ENCODE results near the gene CAPN12.

CAPN12 gene

GRCh38 chr19:38734426-38735256 is 9.6 kb downstream of the CAPN12 start:
- ChIA-PET CTCF (interaction anchor here (0.6 to 2.9 kb wide), 8 partner anchors 10 to 196 kb away, joined by 3 to 7 read pairs (median 4); partner anchors contain the start of genes CAPN12, MRPS12 and SARS2), POLR2A (interaction anchor here (0.8 to 1.0 kb wide), 2 partner anchors 98 to 99 kb away, joined by 3 to 4 read pairs; no protein-coding TSS in a partner anchor)
- no peaks in the 10 kb centered on the region for H3K9me3 ChIP-seq (ENCODE audit: control extremely low read depth in 1 of 5, control insufficient read depth in 4 of 5, insufficient read depth in 2 of 5, low read depth in 1 of 5, low read length in 4 of 5)
- no peaks in the 10 kb centered on the region for H3K27me3 ChIP-seq (replicated peaks in 2 of 5; ENCODE audit: control insufficient read depth in 4 of 5, insufficient read depth in 5 of 5, low read length in 4 of 5)
- H3K27ac ChIP-seq (ENCODE audit: insufficient read depth in 1 of 2, low read depth in 1 of 2, low read length in 2 of 2, poor library complexity in 1 of 2, severe bottlenecking in 2 of 2), result no peak overlapping the region
- H3K4me3 ChIP-seq (ENCODE audit: control insufficient read depth in 1 of 7, extremely low read depth in 1 of 7, insufficient read depth in 4 of 7, low read depth in 2 of 7, low read length in 6 of 7), result peak overlapping the region in 5 of 7 experiments; percentile 42 to 71 (median 47)
- peaks cover 3 to 41% (median 37%) of the 10 kb centered on the region in 4 experiments for H3K4me1 ChIP-seq (ENCODE audit: control extremely low read depth in 1 of 4, control insufficient read depth in 4 of 4, insufficient read depth in 4 of 4, low read length in 3 of 4)
- peaks cover 0 to 22% (median 17%) of the 10 kb centered on the region in 4 experiments for H3K36me3 ChIP-seq (ENCODE audit: control insufficient read depth in 4 of 4, insufficient read depth in 4 of 4, low read length in 3 of 4)
- 3% methylated on average over 9 of the region's 13 CpGs for WGBS (ENCODE audit: insufficient coverage)
- DNase-seq, result peak; percentile 23 to 65 (median 60)

GRCh38 chr19:38734176-38734425 is 10.2 kb downstream of the CAPN12 start:
- WGBS (ENCODE audit: insufficient coverage), result 20% methylated on average over 1 of the region's 4 CpGs
- H3K36me3 ChIP-seq (ENCODE audit: control insufficient read depth in 4 of 4, insufficient read depth in 4 of 4, low read length in 3 of 4), result peaks cover 0 to 24% (median 19%) of the 10 kb centered on the region in 4 experiments
- ChIA-PET CTCF (interaction anchor here (0.9 to 2.9 kb wide), 8 partner anchors 10 to 200 kb away, joined by 3 to 7 read pairs (median 5); partner anchors contain the start of genes CAPN12, MRPS12 and SARS2), POLR2A (interaction anchor here (0.8 to 1.0 kb wide), 2 partner anchors 98 to 100 kb away, joined by 3 to 4 read pairs; no protein-coding TSS in a partner anchor)
- no peak for DNase-seq
- peak overlapping the region in 5 of 7 experiments; percentile 42 to 71 (median 47) for H3K4me3 ChIP-seq (ENCODE audit: control insufficient read depth in 1 of 7, extremely low read depth in 1 of 7, insufficient read depth in 4 of 7, low read depth in 2 of 7, low read length in 6 of 7)
- H3K27ac ChIP-seq (ENCODE audit: insufficient read depth in 1 of 2, low read depth in 1 of 2, low read length in 2 of 2, poor library complexity in 1 of 2, severe bottlenecking in 2 of 2), result peak overlapping the region in 1 of 2 experiments; percentile 43
- peaks cover 3 to 41% (median 37%) of the 10 kb centered on the region in 4 experiments for H3K4me1 ChIP-seq (ENCODE audit: control extremely low read depth in 1 of 4, control insufficient read depth in 4 of 4, insufficient read depth in 4 of 4, low read length in 3 of 4)
- no peaks in the 10 kb centered on the region for H3K9me3 ChIP-seq (ENCODE audit: control extremely low read depth in 1 of 5, control insufficient read depth in 4 of 5, insufficient read depth in 2 of 5, low read depth in 1 of 5, low read length in 4 of 5)
- no peaks in the 10 kb centered on the region for H3K27me3 ChIP-seq (replicated peaks in 2 of 5; ENCODE audit: control insufficient read depth in 4 of 5, insufficient read depth in 5 of 5, low read length in 4 of 5)

DNA sequence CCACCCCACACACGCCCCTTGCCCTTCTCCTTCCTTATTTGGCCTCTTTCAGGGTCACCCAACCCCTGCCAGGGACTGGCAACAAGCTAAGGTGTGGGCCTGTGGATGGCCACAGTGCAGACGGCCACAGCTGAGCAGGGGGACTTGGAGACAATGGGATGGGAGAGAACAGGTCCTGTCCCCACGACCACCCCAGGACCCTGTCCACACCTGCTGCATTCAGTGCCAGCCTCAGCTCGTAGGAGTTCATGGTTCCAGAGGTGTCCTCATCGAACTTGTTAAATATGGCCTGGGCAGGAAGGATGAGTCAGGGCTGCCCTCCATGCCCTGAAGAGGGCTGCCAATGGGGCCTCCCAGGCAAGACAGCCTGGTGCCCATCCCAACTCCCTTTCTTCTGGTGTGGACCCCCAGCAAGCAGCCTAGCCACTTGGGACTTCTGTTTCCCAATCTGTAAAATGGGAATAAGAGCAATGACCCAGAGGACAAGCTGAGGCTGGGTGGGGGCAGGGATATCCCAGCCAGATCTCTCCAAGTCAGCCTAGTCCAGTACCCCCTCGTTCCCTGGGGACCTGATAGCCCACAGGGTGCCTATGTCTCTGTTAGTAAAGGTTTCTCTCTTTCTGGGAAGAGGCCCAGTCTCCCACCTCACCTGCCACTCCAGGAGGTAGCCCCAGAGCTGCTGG is 10.6 kb downstream of the CAPN12 start:
- Histone ChIP-seq H3K9me3 (ENCODE audit: control extremely low read depth in 1 of 5, control insufficient read depth in 4 of 5, insufficient read depth in 2 of 5, low read depth in 1 of 5, low read length in 4 of 5) (no peaks in the 10 kb centered on the region), H3K4me1 (ENCODE audit: control extremely low read depth in 1 of 4, control insufficient read depth in 4 of 4, insufficient read depth in 4 of 4, low read length in 3 of 4) (peaks cover 3 to 41% (median 37%) of the 10 kb centered on the region in 4 experiments), H3K4me3 (ENCODE audit: control insufficient read depth in 1 of 7, extremely low read depth in 1 of 7, insufficient read depth in 4 of 7, low read depth in 2 of 7, low read length in 6 of 7) (peak overlapping the region in 2 of 7 experiments; percentile 44 to 71), H3K27ac (ENCODE audit: insufficient read depth in 1 of 2, low read depth in 1 of 2, low read length in 2 of 2, poor library complexity in 1 of 2, severe bottlenecking in 2 of 2) (peak overlapping the region in 1 of 2 experiments; percentile 43), H3K27me3 (replicated peaks in 2 of 5; ENCODE audit: control insufficient read depth in 4 of 5, insufficient read depth in 5 of 5, low read length in 4 of 5) (no peaks in the 10 kb centered on the region), H3K36me3 (ENCODE audit: control insufficient read depth in 4 of 4, insufficient read depth in 4 of 4, low read length in 3 of 4) (peaks cover 0 to 29% (median 21%) of the 10 kb centered on the region in 4 experiments)
- 96% methylated on average over 4 of the region's 6 CpGs for WGBS (ENCODE audit: insufficient coverage)
- ChIA-PET POLR2A (interaction anchor here (0.8 to 1.0 kb wide), 2 partner anchors 99 to 100 kb away, joined by 3 to 4 read pairs; no protein-coding TSS in a partner anchor), CTCF (interaction anchor here (0.9 to 2.9 kb wide), 10 partner anchors 11 to 200 kb away, joined by 3 to 7 read pairs (median 4); partner anchors contain the start of genes CAPN12, MRPS12 and SARS2)
- peak in 1 of 3 donors; percentile 34 for DNase-seq

- Histone ChIP-seq H3K27ac (ENCODE audit: insufficient read depth in 1 of 2, low read depth in 1 of 2, low read length in 2 of 2, poor library complexity in 1 of 2, severe bottlenecking in 2 of 2) (no peak overlapping the region), H3K9me3 (ENCODE audit: control extremely low read depth in 1 of 5, control insufficient read depth in 4 of 5, insufficient read depth in 2 of 5, low read depth in 1 of 5, low read length in 4 of 5) (no peaks in the 10 kb centered on the region), H3K4me1 (ENCODE audit: control extremely low read depth in 1 of 4, control insufficient read depth in 4 of 4, insufficient read depth in 4 of 4, low read length in 3 of 4) (peaks cover 3 to 42% (median 37%) of the 10 kb centered on the region in 4 experiments), H3K27me3 (replicated peaks in 2 of 5; ENCODE audit: control insufficient read depth in 4 of 5, insufficient read depth in 5 of 5, low read length in 4 of 5) (no peaks in the 10 kb centered on the region), H3K36me3 (ENCODE audit: control insufficient read depth in 4 of 4, insufficient read depth in 4 of 4, low read length in 3 of 4) (peaks cover 0 to 34% (median 23%) of the 10 kb centered on the region in 4 experiments), H3K4me3 (ENCODE audit: control insufficient read depth in 1 of 7, extremely low read depth in 1 of 7, insufficient read depth in 4 of 7, low read depth in 2 of 7, low read length in 6 of 7) (no peak overlapping the region)
- 100% methylated on average over 1 of the region's 1 CpG for WGBS (ENCODE audit: insufficient coverage)
- CTCF ChIA-PET, result interaction anchor here (1.0 to 2.9 kb wide), 9 partner anchors 9 to 201 kb away, joined by 3 to 7 read pairs (median 4); partner anchors contain the start of genes MRPS12 and SARS2
- no peak for DNase-seq
- POLR2A ChIA-PET, result no interaction called here
These were observed 11.1 kb downstream of the CAPN12 start for GRCh38 chr19:38733241-38733492.

GRCh38 chr19:38731654-38732301 is 12.5 kb downstream of the CAPN12 start:
- Histone ChIP-seq H3K36me3 (ENCODE audit: control insufficient read depth in 4 of 4, insufficient read depth in 4 of 4, low read length in 3 of 4) (peaks cover 0 to 48% (median 33%) of the 10 kb centered on the region in 4 experiments), H3K4me3 (ENCODE audit: control insufficient read depth in 1 of 7, extremely low read depth in 1 of 7, insufficient read depth in 4 of 7, low read depth in 2 of 7, low read length in 6 of 7) (no peak overlapping the region), H3K27ac (ENCODE audit: insufficient read depth in 1 of 2, low read depth in 1 of 2, low read length in 2 of 2, poor library complexity in 1 of 2, severe bottlenecking in 2 of 2) (no peak overlapping the region), H3K27me3 (replicated peaks in 2 of 5; ENCODE audit: control insufficient read depth in 4 of 5, insufficient read depth in 5 of 5, low read length in 4 of 5) (no peaks in the 10 kb centered on the region), H3K4me1 (ENCODE audit: control extremely low read depth in 1 of 4, control insufficient read depth in 4 of 4, insufficient read depth in 4 of 4, low read length in 3 of 4) (peaks cover 3 to 36% (median 30%) of the 10 kb centered on the region in 4 experiments), H3K9me3 (ENCODE audit: control extremely low read depth in 1 of 5, control insufficient read depth in 4 of 5, insufficient read depth in 2 of 5, low read depth in 1 of 5, low read length in 4 of 5) (no peaks in the 10 kb centered on the region)
- 87% methylated on average over 7 of the region's 10 CpGs for WGBS (ENCODE audit: insufficient coverage)
- no peak for DNase-seq
- POLR2A ChIA-PET, result no interaction called here
- CTCF ChIA-PET, result interaction anchor here (1.3 to 1.8 kb wide), 3 partner anchors 10 to 199 kb away, joined by 3 to 6 read pairs (median 3); partner anchors contain the start of genes MRPS12 and SARS2

GRCh38 chr19:38730731-38731589 is 13.3 kb downstream of the CAPN12 start:
- Histone ChIP-seq H3K4me3 (ENCODE audit: control insufficient read depth in 1 of 7, extremely low read depth in 1 of 7, insufficient read depth in 4 of 7, low read depth in 2 of 7, low read length in 6 of 7) (no peak overlapping the region), H3K4me1 (ENCODE audit: control extremely low read depth in 1 of 4, control insufficient read depth in 4 of 4, insufficient read depth in 4 of 4, low read length in 3 of 4) (peaks cover 3 to 28% (median 24%) of the 10 kb centered on the region in 4 experiments), H3K9me3 (ENCODE audit: control extremely low read depth in 1 of 5, control insufficient read depth in 4 of 5, insufficient read depth in 2 of 5, low read depth in 1 of 5, low read length in 4 of 5) (no peaks in the 10 kb centered on the region), H3K36me3 (ENCODE audit: control insufficient read depth in 4 of 4, insufficient read depth in 4 of 4, low read length in 3 of 4) (peaks cover 0 to 55% (median 41%) of the 10 kb centered on the region in 4 experiments), H3K27me3 (replicated peaks in 2 of 5; ENCODE audit: control insufficient read depth in 4 of 5, insufficient read depth in 5 of 5, low read length in 4 of 5) (no peaks in the 10 kb centered on the region), H3K27ac (ENCODE audit: insufficient read depth in 1 of 2, low read depth in 1 of 2, low read length in 2 of 2, poor library complexity in 1 of 2, severe bottlenecking in 2 of 2) (no peak overlapping the region)
- POLR2A ChIA-PET, result interaction anchor here (0.6 kb wide), 1 partner anchor 169 kb away, joined by 4 read pairs; the partner anchor contains the start of gene NFKBIB
- CTCF ChIA-PET, result interaction anchor here (1.1 to 1.8 kb wide), 5 partner anchors 10 to 200 kb away, joined by 3 to 6 read pairs (median 5); partner anchors contain the start of genes MRPS12 and SARS2
- DNase-seq, result no peak
- 98% methylated on average over 12 of the region's 19 CpGs for WGBS (ENCODE audit: insufficient coverage)
